ENCODE data around the gene FNDC1.
A peak's percentile ranks its signal among the peaks of the same experiment; 100 is the strongest.

Gene FNDC1

GRCh38 chr6:159196430-159196975 lies 27.3 kb downstream of the FNDC1 start:
- DNase-seq (ENCODE audit: low read depth), result no peak
- no peak for TF ChIP-seq CTCF (IDR thresholded peaks at IDR 0.05; ENCODE audit: insufficient read depth, low read depth, low read length, missing control alignments)

GRCh38 chr6:159197251-159197650 lies 28.1 kb downstream of the FNDC1 start:
- no peak for DNase-seq (ENCODE audit: low read depth)
- H3K4me3 ChIP-seq (ENCODE audit: low read length), result no peak overlapping the region
- TF ChIP-seq CTCF (IDR thresholded peaks at IDR 0.05; ENCODE audit: insufficient read depth, low read depth, low read length, missing control alignments), result no peak

More at GRCh38 chr6:159196430-159196975, 27.3 kb downstream of the FNDC1 start:
- H3K4me3 ChIP-seq (ENCODE audit: low read length), result no peak overlapping the region

- TF ChIP-seq CTCF (IDR thresholded peaks at IDR 0.05; ENCODE audit: insufficient read depth, low read depth, low read length, missing control alignments), result no peak
- DNase-seq (ENCODE audit: low read depth), result no peak
Measured at GRCh38 chr6:159201336-159201735, 32.1 kb downstream of the FNDC1 start.

GRCh38 chr6:159203304-159204005 lies 34.3 kb downstream of the FNDC1 start:
- peak; percentile 1 for DNase-seq (ENCODE audit: low read depth)
- no peak for TF ChIP-seq CTCF (IDR thresholded peaks at IDR 0.05; ENCODE audit: insufficient read depth, low read depth, low read length, missing control alignments)
- H3K4me3 ChIP-seq (ENCODE audit: low read length), result no peak overlapping the region

More at GRCh38 chr6:159201336-159201735, 32.1 kb downstream of the FNDC1 start:
- no peak overlapping the region for H3K4me3 ChIP-seq (ENCODE audit: low read length)

GRCh38 chr6:159204605-159205004 lies 35.4 kb downstream of the FNDC1 start:
- no peak overlapping the region for H3K4me3 ChIP-seq (ENCODE audit: low read length)
- no peak for DNase-seq (ENCODE audit: low read depth)
- no peak for TF ChIP-seq CTCF (IDR thresholded peaks at IDR 0.05; ENCODE audit: insufficient read depth, low read depth, low read length, missing control alignments)

GRCh38 chr6:159212028-159212427 lies 42.8 kb downstream of the FNDC1 start:
- TF ChIP-seq CTCF (IDR thresholded peaks at IDR 0.05; ENCODE audit: insufficient read depth, low read depth, low read length, missing control alignments), result no peak
- DNase-seq (ENCODE audit: low read depth), result no peak
- H3K4me3 ChIP-seq (ENCODE audit: low read length), result no peak overlapping the region
